Stomach smooth muscle (tissue), 2 donors: ENCODE results near the gene CCDC169.

Experiments
- H3K27ac ChIP-seq: one replicate; pipeline ENCODE4 v1.7.0; 2013; ENCODE audit warnings: mild to moderate bottlenecking, low read length, inconsistent platforms
- H3K27me3 ChIP-seq, 2 donors: one replicate each; pipeline ENCODE4 v1.7.0; 2013; ENCODE audit warnings: low read length in 2 of 2; ENCODE audit not compliant: insufficient read depth in 2 of 2, control insufficient read depth in 1 of 2
- H3K36me3 ChIP-seq, 2 donors: one replicate each; pipeline ENCODE4 v1.7.0; 2013; ENCODE audit warnings: low read length in 2 of 2; ENCODE audit not compliant: control insufficient read depth in 2 of 2, insufficient read depth in 2 of 2
- H3K4me1 ChIP-seq: one replicate; pipeline ENCODE4 v1.7.0; 2013; ENCODE audit warnings: low read length; ENCODE audit not compliant: control insufficient read depth, insufficient read depth
- H3K4me3 ChIP-seq, 2 donors: one replicate each; pipeline ENCODE4 v1.7.0; 2013; ENCODE audit warnings: low read length in 2 of 2
- H3K9ac ChIP-seq, 2 donors: one replicate each; pipeline ENCODE4 v1.7.0; 2013; ENCODE audit warnings: low read length in 2 of 2, mild to moderate bottlenecking in 1 of 2
- H3K9me3 ChIP-seq, 2 donors: one replicate each; pipeline ENCODE4 v1.7.0; 2013; ENCODE audit warnings: low read length in 2 of 2; ENCODE audit not compliant: control insufficient read depth in 2 of 2
- donor health status: healthy.
- donor health status: Pancreatic carcinoma.

CCDC169 gene

GRCh38 chr13:36275190-36276002, 22.2 kb downstream of the CCDC169 start:
- H3K36me3 ChIP-seq = no peaks in the 10 kb centered on the region
- H3K9ac ChIP-seq = no peak overlapping the region
- no peaks in the 10 kb centered on the region for H3K9me3 ChIP-seq
- no peaks in the 10 kb centered on the region for H3K4me1 ChIP-seq
- no peaks in the 10 kb centered on the region for H3K27me3 ChIP-seq
- no peak overlapping the region for H3K27ac ChIP-seq
- no peak overlapping the region for H3K4me3 ChIP-seq

- Histone ChIP-seq H3K27me3 (no peaks in the 10 kb centered on the region), H3K27ac (no peak overlapping the region), H3K36me3 (no peaks in the 10 kb centered on the region), H3K9ac (no peak overlapping the region), H3K4me1 (no peaks in the 10 kb centered on the region), H3K4me3 (no peak overlapping the region), H3K9me3 (no peaks in the 10 kb centered on the region)
These were observed 24.2 kb downstream of the CCDC169 start for GRCh38 chr13:36273431-36273830.

GRCh38 chr13:36261976-36262375, 35.6 kb downstream of the CCDC169 start:
- H3K27me3 ChIP-seq = no peaks in the 10 kb centered on the region
- no peaks in the 10 kb centered on the region for H3K4me1 ChIP-seq
- no peaks in the 10 kb centered on the region for H3K9me3 ChIP-seq
- H3K4me3 ChIP-seq = no peak overlapping the region
- no peaks in the 10 kb centered on the region for H3K36me3 ChIP-seq
- H3K9ac ChIP-seq = no peak overlapping the region
- H3K27ac ChIP-seq = no peak overlapping the region

- Histone ChIP-seq H3K36me3 (no peaks in the 10 kb centered on the region), H3K4me3 (no peak overlapping the region), H3K4me1 (no peaks in the 10 kb centered on the region), H3K9ac (no peak overlapping the region), H3K27ac (no peak overlapping the region), H3K27me3 (no peaks in the 10 kb centered on the region), H3K9me3 (no peaks in the 10 kb centered on the region)
These were observed 36.6 kb downstream of the CCDC169 start for GRCh38 chr13:36261011-36261410.

GRCh38 chr13:36259361-36260137, 38.1 kb downstream of the CCDC169 start:
- H3K4me1 ChIP-seq = no peaks in the 10 kb centered on the region
- no peak overlapping the region for H3K27ac ChIP-seq
- H3K4me3 ChIP-seq = no peak overlapping the region
- no peaks in the 10 kb centered on the region for H3K9me3 ChIP-seq
- no peaks in the 10 kb centered on the region for H3K36me3 ChIP-seq
- no peak overlapping the region for H3K9ac ChIP-seq
- H3K27me3 ChIP-seq = no peaks in the 10 kb centered on the region

GRCh38 chr13:36258831-36259230, 38.8 kb downstream of the CCDC169 start:
- H3K9ac ChIP-seq = no peak overlapping the region
- H3K36me3 ChIP-seq = no peaks in the 10 kb centered on the region
- no peaks in the 10 kb centered on the region for H3K9me3 ChIP-seq
- H3K27me3 ChIP-seq = no peaks in the 10 kb centered on the region
- no peaks in the 10 kb centered on the region for H3K4me1 ChIP-seq
- no peak overlapping the region for H3K4me3 ChIP-seq
- no peak overlapping the region for H3K27ac ChIP-seq

- H3K9ac ChIP-seq = no peak overlapping the region
- no peak overlapping the region for H3K27ac ChIP-seq
- H3K27me3 ChIP-seq = no peaks in the 10 kb centered on the region
- H3K4me3 ChIP-seq = no peak overlapping the region
- H3K4me1 ChIP-seq = no peaks in the 10 kb centered on the region
- H3K36me3 ChIP-seq = peaks cover 0 to 4% of the 10 kb centered on the region in 2 donors
- no peaks in the 10 kb centered on the region for H3K9me3 ChIP-seq
These were observed 46.1 kb downstream of the CCDC169 start for GRCh38 chr13:36251526-36251925.

- no peak overlapping the region for H3K27ac ChIP-seq
- H3K27me3 ChIP-seq = no peaks in the 10 kb centered on the region
- no peak overlapping the region for H3K9ac ChIP-seq
- H3K4me3 ChIP-seq = no peak overlapping the region
- peaks cover 0 to 4% of the 10 kb centered on the region in 2 donors for H3K36me3 ChIP-seq
- H3K9me3 ChIP-seq = no peaks in the 10 kb centered on the region
- no peaks in the 10 kb centered on the region for H3K4me1 ChIP-seq
These were observed 46.6 kb downstream of the CCDC169 start for GRCh38 chr13:36251017-36251416.

- H3K4me1 ChIP-seq = no peaks in the 10 kb centered on the region
- no peaks in the 10 kb centered on the region for H3K27me3 ChIP-seq
- no peak overlapping the region for H3K4me3 ChIP-seq
- peaks cover 0 to 4% of the 10 kb centered on the region in 2 donors for H3K36me3 ChIP-seq
- no peak overlapping the region for H3K27ac ChIP-seq
- no peak overlapping the region for H3K9ac ChIP-seq
- no peaks in the 10 kb centered on the region for H3K9me3 ChIP-seq
These were observed 48.9 kb downstream of the CCDC169 start for GRCh38 chr13:36248700-36249099.

GRCh38 chr13:36244990-36245389, 52.6 kb downstream of the CCDC169 start:
- no peaks in the 10 kb centered on the region for H3K4me1 ChIP-seq
- peaks cover 0 to 4% of the 10 kb centered on the region in 2 donors for H3K36me3 ChIP-seq
- H3K27me3 ChIP-seq = no peaks in the 10 kb centered on the region
- H3K9me3 ChIP-seq = no peaks in the 10 kb centered on the region
- no peak overlapping the region for H3K4me3 ChIP-seq
- no peak overlapping the region for H3K9ac ChIP-seq
- no peak overlapping the region for H3K27ac ChIP-seq

- H3K9me3 ChIP-seq = no peaks in the 10 kb centered on the region
- no peak overlapping the region for H3K4me3 ChIP-seq
- H3K27me3 ChIP-seq = no peaks in the 10 kb centered on the region
- H3K4me1 ChIP-seq = no peaks in the 10 kb centered on the region
- peaks cover 0 to 4% of the 10 kb centered on the region in 2 donors for H3K36me3 ChIP-seq
- no peak overlapping the region for H3K27ac ChIP-seq
- H3K9ac ChIP-seq = no peak overlapping the region
These were observed 53.5 kb downstream of the CCDC169 start for GRCh38 chr13:36244073-36244472.
